HG03442 (cell line): ENCODE measurements around the gene SLC4A11.

ENCODE experiments used
- ATAC-seq: cut with Tn5 transposase; IDR thresholded peaks from one replicate; pipeline ENCODE4 v1.9.1; 2021; ENCODE audit warnings: mild to moderate bottlenecking, moderate library complexity; ENCODE audit not compliant: unreplicated experiment

The SLC4A11 gene

GRCh38 chr20:3239026-3239866, at the start of gene SLC4A11:
Gene SLC4A11, minus strand, starts transcription at chr20:3239190. Its CDS starts 53 bp downstream, at chr20:3239137.
- no peak for ATAC-seq

GRCh38 chr20:3283222-3283820, 44.3 kb upstream of the SLC4A11 start:
- ATAC-seq, result no peak

- ATAC-seq, result no peak
These were observed 43.6 kb upstream of the SLC4A11 start for GRCh38 chr20:3282271-3283221.

- no peak for ATAC-seq
These were observed 42.4 kb upstream of the SLC4A11 start for GRCh38 chr20:3281437-3281836.

- ATAC-seq, result no peak
These were observed 40.8 kb upstream of the SLC4A11 start for GRCh38 chr20:3279761-3280160.

- ATAC-seq, result no peak
These were observed 38.9 kb upstream of the SLC4A11 start for GRCh38 chr20:3277686-3278465.

GRCh38 chr20:3276680-3277015, 37.7 kb upstream of the SLC4A11 start:
- no peak for ATAC-seq

GRCh38 chr20:3275966-3276679, 37.1 kb upstream of the SLC4A11 start:
- ATAC-seq, result no peak

GRCh38 chr20:3275064-3275935, 36.3 kb upstream of the SLC4A11 start:
- ATAC-seq, result no peak

- ATAC-seq, result no peak
These were observed 34.4 kb upstream of the SLC4A11 start for GRCh38 chr20:3273371-3273770.

GRCh38 chr20:3270051-3270450, 31.1 kb upstream of the SLC4A11 start:
- no peak for ATAC-seq

- ATAC-seq, result no peak
These were observed 23.6 kb upstream of the SLC4A11 start for GRCh38 chr20:3262566-3262965.

GRCh38 chr20:3258429-3258828, 19.4 kb upstream of the SLC4A11 start:
- no peak for ATAC-seq

- ATAC-seq, result no peak
These were observed 16.7 kb upstream of the SLC4A11 start for GRCh38 chr20:3255728-3256127.

GRCh38 chr20:3251806-3252205, 12.8 kb upstream of the SLC4A11 start:
- ATAC-seq, result no peak

GRCh38 chr20:3250091-3250504, 11.1 kb upstream of the SLC4A11 start:
- no peak for ATAC-seq

- no peak for ATAC-seq
These were observed 10.0 kb upstream of the SLC4A11 start for GRCh38 chr20:3248993-3249347.

- ATAC-seq, result no peak
These were observed 9.4 kb upstream of the SLC4A11 start for GRCh38 chr20:3248167-3248992.
